Progenitor cell of endocrine pancreas (in vitro differentiated cells): ENCODE measurements around the gene PNLIP. TPM values are rescaled to one million over a fixed set of nuclear protein-coding genes. Genes with fewer than 3 reads are reported as not detected.

Experiments
- DNase-seq: peaks from one replicate; pipeline ENCODE4 v3.0.0; 2021; ENCODE audit warnings: low spot score; ENCODE audit not compliant: unreplicated experiment
- H3K27ac Mint-ChIP-seq: 2 replicates; pipeline ENCODE4 v1.8.0; 2021; ENCODE audit warnings: mild to moderate bottlenecking, moderate library complexity, mixed read lengths
- H3K27me3 Mint-ChIP-seq: 2 replicates; pipeline ENCODE4 v1.8.0; 2021; ENCODE audit warnings: mixed read lengths
- H3K36me3 Mint-ChIP-seq: 2 replicates; pipeline ENCODE4 v1.8.0; 2022; ENCODE audit warnings: mixed read lengths; ENCODE audit not compliant: insufficient read depth
- H3K4me1 Mint-ChIP-seq: 2 replicates; pipeline ENCODE4 v1.8.0; 2021; ENCODE audit warnings: low read depth, mixed read lengths
- H3K4me3 Mint-ChIP-seq: 2 replicates; pipeline ENCODE4 v1.8.0; 2021; ENCODE audit warnings: low read depth, mild to moderate bottlenecking, moderate library complexity, mixed read lengths
- H3K9me3 Mint-ChIP-seq: 2 replicates; pipeline ENCODE4 v1.8.0; 2021; ENCODE audit warnings: low read depth, mixed read lengths
- CTCF ChIP-seq: fragments of 200-600 bp; sonication (generic); IDR thresholded peaks from one replicate; pipeline ENCODE4 v1.5.0; 2021; ENCODE audit warnings: antibody characterized with exemption, mild to moderate bottlenecking; ENCODE audit not compliant: unreplicated experiment
- total RNA-seq: library from RNA; stranded (reverse); gene quantifications from 2 replicates; pipeline ENCODE4 v1.2.1, GENCODE V29; 2021

Gene PNLIP
- total RNA-seq, 1 donor from 2014 or later, result not detected

GRCh38 chr10:116597543-116597942 is 51.8 kb downstream of the PNLIP start:
- peaks cover 56% of the 10 kb centered on the region for H3K27me3 Mint-ChIP-seq
- no peaks in the 10 kb centered on the region for H3K9me3 Mint-ChIP-seq
- no peak overlapping the region for H3K4me3 Mint-ChIP-seq
- DNase-seq, result no peak
- H3K27ac Mint-ChIP-seq, result no peak overlapping the region
- no peaks in the 10 kb centered on the region for H3K4me1 Mint-ChIP-seq
- H3K36me3 Mint-ChIP-seq, result no peaks in the 10 kb centered on the region
- TF ChIP-seq CTCF, result no peak

GRCh38 chr10:116598329-116598728 is 52.6 kb downstream of the PNLIP start:
- Mint-ChIP-seq H3K36me3 (no peaks in the 10 kb centered on the region), H3K27ac (no peak overlapping the region), H3K4me1 (no peaks in the 10 kb centered on the region), H3K9me3 (no peaks in the 10 kb centered on the region), H3K4me3 (no peak overlapping the region), H3K27me3 (peaks cover 52% of the 10 kb centered on the region)
- no peak for TF ChIP-seq CTCF
- no peak for DNase-seq

GRCh38 chr10:116599991-116600390 is 54.3 kb downstream of the PNLIP start:
- H3K27ac Mint-ChIP-seq, result no peak overlapping the region
- H3K9me3 Mint-ChIP-seq, result no peaks in the 10 kb centered on the region
- H3K36me3 Mint-ChIP-seq, result no peaks in the 10 kb centered on the region
- H3K4me1 Mint-ChIP-seq, result no peaks in the 10 kb centered on the region
- H3K4me3 Mint-ChIP-seq, result no peak overlapping the region
- no peak for TF ChIP-seq CTCF
- DNase-seq, result no peak
- peaks cover 40% of the 10 kb centered on the region for H3K27me3 Mint-ChIP-seq

GRCh38 chr10:116602648-116603400 is 57.1 kb downstream of the PNLIP start:
- Mint-ChIP-seq H3K27me3 (peaks cover 36% of the 10 kb centered on the region), H3K9me3 (no peaks in the 10 kb centered on the region), H3K36me3 (no peaks in the 10 kb centered on the region), H3K27ac (no peak overlapping the region), H3K4me3 (no peak overlapping the region), H3K4me1 (no peaks in the 10 kb centered on the region)
- no peak for TF ChIP-seq CTCF
- no peak for DNase-seq

GRCh38 chr10:116606061-116606483 is 60.3 kb downstream of the PNLIP start:
- H3K27ac Mint-ChIP-seq, result no peak overlapping the region
- H3K4me1 Mint-ChIP-seq, result peaks cover 2% of the 10 kb centered on the region
- H3K9me3 Mint-ChIP-seq, result no peaks in the 10 kb centered on the region
- H3K27me3 Mint-ChIP-seq, result peaks cover 28% of the 10 kb centered on the region
- no peak for TF ChIP-seq CTCF
- H3K36me3 Mint-ChIP-seq, result no peaks in the 10 kb centered on the region
- no peak overlapping the region for H3K4me3 Mint-ChIP-seq
- no peak for DNase-seq
